NCI-H2107 treated with DMSO at 0.1 percent for 48 hours (cell line): ENCODE measurements around the gene CCDC57.
"Not testable (repeated sequence)": the region's sequence is repeated elsewhere in the genome, so short reads cannot be mapped to it uniquely, and the experiment has no call there.

ENCODE experiments used
- DNase-seq: peaks from one replicate; lab custom pipeline; 2025; ENCODE audit not compliant: unreplicated experiment; lab: John Stamatoyannopoulos, UW

The CCDC57 gene

GRCh38 chr17:82204831-82205719, 7.6 kb downstream of the CCDC57 start:
- DNase-seq = peak; percentile 75

- no peak for DNase-seq
Measured at GRCh38 chr17:82203920-82204319, 8.7 kb downstream of the CCDC57 start.

GRCh38 chr17:82202981-82203380, 9.7 kb downstream of the CCDC57 start:
- no peak for DNase-seq

- DNase-seq = no peak
Measured at GRCh38 chr17:82201498-82201910, 11.1 kb downstream of the CCDC57 start.

GRCh38 chr17:82200743-82201497, 11.7 kb downstream of the CCDC57 start:
- no peak for DNase-seq

- DNase-seq = no peak
Measured at GRCh38 chr17:82200135-82200534, 12.5 kb downstream of the CCDC57 start.

- DNase-seq = no peak
Measured at GRCh38 chr17:82199496-82199895, 13.1 kb downstream of the CCDC57 start.

- no peak for DNase-seq
Measured at GRCh38 chr17:82198092-82198491, 14.6 kb downstream of the CCDC57 start.

- DNase-seq = no peak
Measured at GRCh38 chr17:82195675-82196672, 16.7 kb downstream of the CCDC57 start.

GRCh38 chr17:82194765-82195164, 17.9 kb downstream of the CCDC57 start:
- DNase-seq = no peak

GRCh38 chr17:82193520-82194220, 19.0 kb downstream of the CCDC57 start:
- no peak for DNase-seq

- not testable (repeated sequence) for DNase-seq
Measured at GRCh38 chr17:82193050-82193449, 19.6 kb downstream of the CCDC57 start.

- peak; percentile 8 for DNase-seq
Measured at GRCh38 chr17:82188001-82188961, 24.4 kb downstream of the CCDC57 start.

- no peak for DNase-seq
Measured at GRCh38 chr17:82187500-82187899, 25.1 kb downstream of the CCDC57 start.

GRCh38 chr17:82186221-82186620, 26.4 kb downstream of the CCDC57 start:
- no peak for DNase-seq

- no peak for DNase-seq
Measured at GRCh38 chr17:82184761-82185160, 27.9 kb downstream of the CCDC57 start.

GRCh38 chr17:82180776-82181528, 31.7 kb downstream of the CCDC57 start:
- DNase-seq = no peak

GRCh38 chr17:82179946-82180475, 32.6 kb downstream of the CCDC57 start:
- no peak for DNase-seq
